GM18868 (cell line): Measurements from ENCODE around the gene EPS8L2.
A peak's percentile ranks its signal among the peaks of the same experiment; 100 is the strongest.
"Not testable (repeated sequence)": the region's sequence is repeated elsewhere in the genome, so short reads cannot be mapped to it uniquely, and the experiment has no call there.

Experiments used
- ATAC-seq: cut with Tn5 transposase; IDR thresholded peaks from one replicate; pipeline ENCODE4 v1.9.1; 2021; ENCODE audit warnings: mild to moderate bottlenecking, moderate library complexity; ENCODE audit not compliant: unreplicated experiment

The EPS8L2 gene

GRCh38 chr11:724049-724777 is 18.2 kb downstream of the EPS8L2 start:
- no peak for ATAC-seq

DNA sequence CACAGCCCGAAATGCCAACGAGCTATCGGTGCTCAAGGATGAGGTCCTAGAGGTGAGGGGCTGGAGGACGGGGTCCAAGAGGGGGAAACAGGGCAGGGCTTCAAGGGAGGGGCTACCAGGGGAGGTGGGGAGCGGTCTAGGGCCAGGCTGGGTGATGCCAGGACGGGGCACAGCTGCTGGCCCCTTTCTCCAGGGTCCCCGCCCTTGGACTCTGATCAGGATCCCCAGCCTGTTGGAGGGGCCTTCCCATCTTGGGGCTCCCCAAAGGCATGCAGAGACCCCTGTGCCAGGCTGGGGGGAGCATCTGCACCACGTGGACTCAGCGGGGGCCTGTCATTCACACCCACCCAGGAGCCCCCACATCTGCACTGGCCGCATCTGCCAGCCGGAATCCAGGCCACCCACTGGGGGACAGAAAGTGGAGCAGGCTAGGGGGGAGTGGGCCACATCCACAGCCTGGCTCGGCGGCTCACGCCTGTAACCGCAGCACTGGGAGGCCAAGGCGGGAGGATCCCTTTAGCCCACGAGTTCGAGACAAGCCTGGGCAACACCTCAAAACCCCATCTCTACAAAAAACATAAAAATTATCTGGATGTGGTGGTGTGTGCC is 18.9 kb downstream of the EPS8L2 start:
- ATAC-seq, result no peak

DNA sequence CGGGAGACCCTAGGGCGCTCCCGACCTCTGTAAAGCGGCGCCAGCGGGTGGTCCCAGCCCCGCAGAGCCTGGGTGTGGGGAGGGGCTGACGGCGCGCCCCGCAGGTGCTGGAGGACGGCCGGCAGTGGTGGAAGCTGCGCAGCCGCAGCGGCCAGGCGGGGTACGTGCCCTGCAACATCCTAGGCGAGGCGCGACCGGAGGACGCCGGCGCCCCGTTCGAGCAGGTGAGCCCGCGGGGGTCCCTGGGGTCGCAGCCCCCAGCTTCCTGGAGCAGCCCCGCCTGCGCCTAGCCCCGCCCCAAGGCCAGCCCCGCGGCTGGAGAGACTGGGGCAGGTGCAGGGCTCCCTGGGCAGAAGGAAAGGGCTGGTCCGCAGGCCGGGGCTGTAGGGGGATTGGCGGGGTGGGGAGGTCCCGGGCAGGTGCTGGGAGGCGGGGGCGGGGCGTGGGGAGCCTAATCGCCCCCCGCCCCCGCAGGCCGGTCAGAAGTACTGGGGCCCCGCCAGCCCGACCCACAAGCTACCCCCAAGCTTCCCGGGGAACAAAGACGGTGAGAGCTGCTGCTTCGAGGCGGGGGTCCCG is 19.7 kb downstream of the EPS8L2 start:
- ATAC-seq, result no peak

DNA sequence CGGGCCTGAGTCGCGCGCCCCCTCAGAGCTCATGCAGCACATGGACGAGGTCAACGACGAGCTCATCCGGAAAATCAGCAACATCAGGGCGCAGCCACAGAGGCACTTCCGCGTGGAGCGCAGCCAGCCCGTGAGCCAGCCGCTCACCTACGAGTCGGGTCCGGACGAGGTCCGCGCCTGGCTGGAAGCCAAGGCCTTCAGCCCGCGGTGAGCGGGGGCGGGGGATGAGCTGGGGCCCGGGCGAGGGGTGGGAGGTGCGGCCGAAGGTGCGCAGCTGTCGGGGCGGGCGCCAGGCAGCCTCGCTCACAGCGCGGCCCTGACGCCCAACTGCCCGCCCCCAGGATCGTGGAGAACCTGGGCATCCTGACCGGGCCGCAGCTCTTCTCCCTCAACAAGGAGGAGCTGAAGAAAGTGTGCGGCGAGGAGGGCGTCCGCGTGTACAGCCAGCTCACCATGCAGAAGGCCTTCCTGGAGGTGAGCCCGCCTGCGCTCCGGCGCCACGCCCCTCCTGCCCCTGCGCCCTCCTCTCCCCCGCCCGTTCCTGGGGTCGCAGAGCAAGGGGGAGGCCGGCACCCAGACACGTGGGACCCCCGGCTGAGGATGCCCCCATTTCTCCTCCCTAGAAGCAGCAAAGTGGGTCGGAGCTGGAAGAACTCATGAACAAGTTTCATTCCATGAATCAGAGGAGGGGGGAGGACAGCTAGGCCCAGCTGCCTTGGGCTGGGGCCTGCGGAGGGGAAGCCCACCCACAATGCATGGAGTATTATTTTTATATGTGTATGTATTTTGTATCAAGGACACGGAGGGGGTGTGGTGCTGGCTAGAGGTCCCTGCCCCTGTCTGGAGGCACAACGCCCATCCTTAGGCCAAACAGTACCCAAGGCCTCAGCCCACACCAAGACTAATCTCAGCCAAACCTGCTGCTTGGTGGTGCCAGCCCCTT is 20.5 kb downstream of the EPS8L2 start:
- no peak for ATAC-seq

DNA sequence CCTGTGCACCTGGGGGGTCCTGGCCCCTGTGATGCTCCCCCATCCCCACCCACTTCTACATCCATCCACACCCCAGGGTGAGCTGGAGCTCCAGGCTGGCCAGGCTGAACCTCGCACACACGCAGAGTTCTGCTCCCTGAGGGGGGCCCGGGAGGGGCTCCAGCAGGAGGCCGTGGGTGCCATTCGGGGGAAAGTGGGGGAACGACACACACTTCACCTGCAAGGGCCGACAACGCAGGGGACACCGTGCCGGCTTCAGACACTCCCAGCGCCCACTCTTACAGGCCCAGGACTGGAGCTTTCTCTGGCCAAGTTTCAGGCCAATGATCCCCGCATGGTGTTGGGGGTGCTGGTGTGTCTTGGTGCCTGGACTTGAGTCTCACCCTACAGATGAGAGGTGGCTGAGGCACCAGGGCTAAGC is 21.3 kb downstream of the EPS8L2 start:
- ATAC-seq, result no peak

DNA sequence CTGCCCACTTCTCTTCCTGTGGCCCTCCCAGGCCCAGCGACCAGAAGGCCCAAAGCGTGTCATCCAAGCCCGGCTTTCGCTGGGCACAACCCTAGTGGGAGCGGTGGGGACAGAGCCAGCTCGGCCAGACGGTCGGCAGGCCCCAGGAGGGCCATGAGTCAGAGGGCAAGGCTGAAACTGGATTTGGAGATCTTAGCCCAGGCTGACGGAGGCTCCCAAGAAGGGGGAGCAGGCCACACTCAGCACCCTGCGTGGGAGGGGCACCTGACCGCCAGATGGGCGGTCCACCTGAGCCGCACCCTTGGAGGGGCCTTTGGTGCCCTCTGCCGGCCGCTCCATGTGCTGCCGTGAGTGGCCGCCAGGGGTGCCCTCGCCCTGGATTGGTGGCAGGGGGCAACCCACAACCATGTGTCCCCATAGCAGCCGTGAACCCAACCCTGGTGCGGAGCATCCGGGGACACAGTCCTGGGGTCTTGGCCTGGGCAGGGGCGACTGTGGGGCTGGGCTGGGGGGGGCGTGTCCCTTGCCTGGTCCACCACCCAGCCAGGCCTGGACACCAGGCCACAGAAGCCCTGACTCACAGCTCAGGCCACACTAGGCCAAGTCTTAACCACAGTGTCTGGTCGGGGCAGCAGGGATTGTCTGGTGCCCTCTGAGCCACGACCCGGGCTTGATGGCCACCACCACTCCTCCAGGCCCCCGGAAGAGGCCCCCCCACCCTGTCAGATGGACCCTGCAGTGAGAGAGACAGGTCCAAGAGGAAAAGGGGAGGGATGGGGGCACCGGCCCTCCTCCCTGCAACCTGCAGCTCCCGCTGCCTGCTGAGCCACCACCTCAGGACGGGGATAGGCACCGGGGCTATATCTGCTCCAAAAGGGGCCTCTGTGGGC is 22.1 kb downstream of the EPS8L2 start:
- ATAC-seq, result no peak

DNA sequence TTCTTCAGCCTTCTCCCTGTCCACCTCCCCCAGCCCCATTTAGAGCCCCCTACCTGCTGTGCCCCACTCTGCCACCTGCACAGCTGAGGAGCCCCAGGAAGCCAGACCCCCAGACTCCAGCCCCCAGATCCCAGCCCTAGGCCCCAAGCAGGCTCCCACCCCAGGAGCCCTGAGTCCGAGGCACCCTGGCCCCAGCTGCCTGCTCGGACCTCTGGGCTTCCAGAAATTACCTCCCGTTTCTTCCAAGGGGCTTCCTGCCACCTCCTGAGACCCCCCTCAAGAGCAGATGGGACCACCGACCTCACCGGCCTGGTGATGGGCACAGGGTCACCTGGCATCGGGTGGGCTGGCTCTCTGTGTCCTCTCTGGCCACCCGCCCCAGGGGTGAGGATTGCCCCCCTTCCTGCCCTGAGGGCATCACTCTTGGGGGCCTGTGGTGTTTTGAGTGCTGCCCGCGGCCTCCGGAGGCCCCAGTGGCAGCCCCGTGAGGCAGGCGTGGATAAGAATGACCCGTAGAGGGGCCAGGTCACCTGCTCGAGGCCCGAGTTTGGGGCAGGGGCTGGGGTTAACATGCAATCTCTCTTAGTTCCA is 23.0 kb downstream of the EPS8L2 start:
- no peak for ATAC-seq

DNA sequence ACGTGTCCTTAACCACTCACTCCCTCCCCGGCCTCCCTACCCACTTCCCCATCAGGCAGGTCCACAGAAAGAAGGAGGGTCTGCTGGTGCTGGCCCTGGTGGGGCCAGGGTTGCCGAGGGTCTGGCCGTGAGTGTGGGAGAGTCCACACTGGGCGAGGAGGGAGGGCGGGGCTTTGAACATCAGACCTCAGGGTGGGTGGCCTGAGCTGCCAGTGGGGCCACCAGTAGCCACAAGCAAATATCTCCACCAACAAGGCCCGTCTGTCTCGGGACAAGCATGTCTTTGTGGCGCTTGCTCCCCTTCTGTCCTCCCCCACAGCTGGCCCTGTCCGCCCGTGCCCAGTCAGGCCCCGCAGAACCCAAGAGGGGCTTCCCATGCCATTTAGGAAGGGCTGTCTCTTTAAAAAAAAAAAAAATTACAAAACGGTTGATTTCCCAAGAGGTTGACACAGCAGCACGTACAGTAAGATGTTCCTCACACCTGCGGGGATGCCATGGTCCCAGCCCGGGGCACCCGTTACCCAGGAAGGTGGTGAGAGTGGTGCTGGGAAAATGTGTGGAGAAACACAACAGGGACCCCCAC is 23.6 kb downstream of the EPS8L2 start:
- ATAC-seq, result no peak

GRCh38 chr11:733072-733471 is 27.0 kb downstream of the EPS8L2 start:
- no peak for ATAC-seq

- ATAC-seq, result not testable (repeated sequence)
Measured at GRCh38 chr11:734541-734940, 28.5 kb downstream of the EPS8L2 start.

DNA sequence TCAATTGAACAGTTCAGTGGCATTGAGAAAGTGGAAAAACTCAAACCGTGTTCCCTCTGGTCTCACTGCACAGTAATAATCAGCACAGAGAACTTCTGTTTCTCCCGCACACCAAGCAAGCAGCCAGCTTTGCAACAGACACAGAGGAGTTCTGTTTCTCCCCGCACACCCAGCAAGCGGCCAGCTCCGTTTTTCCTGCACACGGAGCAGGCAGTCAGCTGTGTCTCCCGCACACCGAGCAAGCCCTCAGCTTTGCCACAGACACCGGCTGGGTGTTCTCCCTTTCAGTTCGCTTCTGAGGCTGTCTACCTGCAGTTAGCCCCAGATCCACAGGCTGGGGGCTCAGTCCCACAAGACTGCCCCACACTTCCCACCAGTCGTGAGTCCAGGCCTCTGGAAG is 31.3 kb downstream of the EPS8L2 start:
- ATAC-seq, result no peak

GRCh38 chr11:737899-738298 is 31.9 kb downstream of the EPS8L2 start:
- not testable (repeated sequence) for ATAC-seq

GRCh38 chr11:742156-742546 is 36.1 kb downstream of the EPS8L2 start:
- ATAC-seq, result no peak

DNA sequence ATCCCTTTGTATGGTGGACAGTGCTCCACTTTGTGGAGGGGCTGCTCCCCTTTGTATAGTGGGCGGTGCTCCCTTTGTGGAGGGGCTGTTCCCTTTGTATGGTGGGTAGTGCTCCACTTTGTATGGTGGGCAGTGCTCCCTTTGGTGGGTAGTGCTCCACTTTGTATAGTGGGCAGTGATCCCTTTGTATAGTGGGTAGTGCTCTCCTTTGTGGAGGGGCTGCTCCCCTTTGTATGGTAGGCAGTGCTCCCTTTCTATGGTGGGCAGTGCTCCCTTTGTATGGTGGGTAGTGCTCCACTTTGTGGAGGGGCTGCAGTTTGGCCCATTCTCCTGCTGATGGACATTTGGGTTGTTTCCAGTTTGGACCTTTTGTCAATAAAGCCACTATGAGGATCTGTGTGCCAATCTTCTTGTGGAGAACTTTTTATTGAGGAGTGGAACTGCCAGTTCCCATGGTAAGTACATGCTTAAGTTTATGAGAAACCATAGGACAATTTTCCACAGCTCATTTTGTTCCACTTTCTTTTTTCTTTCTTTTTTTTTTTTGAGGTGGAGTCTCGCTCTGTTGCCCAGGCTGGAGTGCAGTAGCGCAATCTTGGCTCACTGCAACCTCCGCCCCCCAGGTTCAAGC is 36.7 kb downstream of the EPS8L2 start:
- no peak for ATAC-seq

- no peak for ATAC-seq
Measured at GRCh38 chr11:745428-745827, 39.4 kb downstream of the EPS8L2 start.

- ATAC-seq, result peak; percentile 27
Measured at GRCh38 chr11:746289-747157, 40.5 kb downstream of the EPS8L2 start.

GRCh38 chr11:747158-748006 is 41.4 kb downstream of the EPS8L2 start, which contains the start of gene TALDO1:
Gene TALDO1 (plus strand): TSS chr11:747464. CDS start chr11:747482, 18 bp downstream.
- peak; percentile 89 for ATAC-seq
